Ovary (tissue), 9 donors: ENCODE data around the gene PRRT1. TPM values are rescaled to one million over a fixed set of nuclear protein-coding genes. Genes with fewer than 3 reads are reported as not detected.

ENCODE experiments used
- DNase-seq, 5 donors: peaks; one replicate each; pipeline ENCODE4 v3.0.0-alpha.2; 2019 to 2020
- H3K27ac ChIP-seq, 2 donors: fragments of 200-600 bp; one replicate each; pipeline versions ENCODE4 v1.5.1 to v1.8.0; 2019 to 2022
- H3K27me3 ChIP-seq: fragments of 200-600 bp; one replicate; pipeline ENCODE4 v1.8.0; 2022
- H3K36me3 ChIP-seq: fragments of 200-600 bp; sonication (generic); one replicate; pipeline ENCODE4 v1.5.1; 2019
- H3K4me1 ChIP-seq: one replicate; pipeline ENCODE4 v1.8.1; 2013; ENCODE audit warnings: mild to moderate bottlenecking, moderate library complexity; ENCODE audit not compliant: insufficient read depth
- H3K4me3 ChIP-seq: fragments of 200-600 bp; sonication (generic); one replicate; pipeline ENCODE4 v1.5.1; 2017
- H3K9me3 ChIP-seq, 2 donors: fragments of 200-600 bp in 1 of 2; sonication (generic) in 1 of 2; one replicate each; pipeline versions ENCODE4 v1.5.1 to v1.8.1; 2013 to 2019; ENCODE audit warnings: mild to moderate bottlenecking in 1 of 2, moderate library complexity in 1 of 2
- EP300 ChIP-seq: sonication (generic); formaldehyde crosslinking; IDR thresholded peaks from one replicate; pipeline ENCODE4 v1.6.1; 2017; ENCODE audit warnings: antibody characterized with exemption
- POLR2A ChIP-seq: fragments of 450-650 bp; IDR thresholded peaks from one replicate; pipeline ENCODE4 v1.6.1; 2017; ENCODE audit warnings: antibody characterized with exemption, mild to moderate bottlenecking, moderate library complexity
- WGBS, 3 donors: extraction: QIAGEN DNeasy Blood & Tissue Kit in 1 of 3; methylation state at CpG; one replicate each; pipeline versions ENCODE4 v1.1.5 to v1.1.7; 2013 to 2017; 5-methylcytosine and 5-hydroxymethylcytosine counted together
- intact Hi-C, 4 donors: fragments of 100-400 bp; cut with DNase I; formaldehyde crosslinking; loops; one replicate each; pipeline versions ENCODE4 v1.11.0 to v1.15.1; 2022 to 2023
- polyA plus RNA-seq, 2 donors: library from polyadenylated mRNA; stranded (reverse); fragments of 200-250 nt in 1 of 2; fragments of 350-450 nt in 1 of 2; fragmentation: Illumina TruSeq in 1 of 2; extraction: RNeasy Lipid Tissue Mini Kit (QIAGEN cat#74804) in 1 of 2; gene quantifications; one replicate each; pipeline ENCODE4 v1.2.3, GENCODE V29; 2013 to 2014
- total RNA-seq, 7 donors: library from RNA; depleted of rRNA in 2 of 7; stranded (reverse); fragments of >200 nt in 2 of 7; fragmentation: NEBNext Ultra II Directional in 3 of 7; extraction: Animal tissue kit (Norgen Biotek cat#: 25700) in 3 of 7; gene quantifications; one replicate each; pipeline versions ENCODE4 v1.1.0 to v1.2.4, GENCODE V29; 2016 to 2023
- TF ChIP-seq, protein P1 (sequence below), 3 donors: fragments of 450-650 bp in 2 of 3; fragments of 200-600 bp in 1 of 3; IDR thresholded peaks; one replicate each; pipeline versions ENCODE4 v1.5.1 to v1.8.0; 2016 to 2022; ENCODE audit warnings: antibody characterized with exemption in 3 of 3, mild to moderate bottlenecking in 1 of 3
- donor health status: DM: no; HTN: no; CAD: no; lungs with moderate emphysema.
- donor health status: DM: no; HTN: no; CAD: no.
- donor health status: Bipolar disorder and iron deficiency.
- donor health status: DM: yes; HTN: yes; CAD: no.
- donor health status: DM: no; HTN: no; CAD: no.
- donor health status: DM: yes; HTN: yes; CAD: no.

PRRT1 gene
- total and polyA plus RNA-seq, 9 donors: 2.4 to 44.1 (median 27.7) TPM

GRCh38 chr6:32179766-32180405, 28.1 kb upstream of the PRRT1 start:
- no peaks in the 10 kb centered on the region for H3K36me3 ChIP-seq
- peaks cover 5% of the 10 kb centered on the region for H3K4me1 ChIP-seq
- no peaks in the 10 kb centered on the region for H3K9me3 ChIP-seq
- intact Hi-C loops: loop anchor here in 1 of 4 donors (10.0 kb wide), 1 partner anchor 455 kb away; the partner anchor contains the start of genes DDAH2, LY6G6C and MPIG6B
- H3K4me3 ChIP-seq: no peak overlapping the region
- TF ChIP-seq EP300 (no peak), POLR2A (no peak)
- TF ChIP-seq, protein P1, sequence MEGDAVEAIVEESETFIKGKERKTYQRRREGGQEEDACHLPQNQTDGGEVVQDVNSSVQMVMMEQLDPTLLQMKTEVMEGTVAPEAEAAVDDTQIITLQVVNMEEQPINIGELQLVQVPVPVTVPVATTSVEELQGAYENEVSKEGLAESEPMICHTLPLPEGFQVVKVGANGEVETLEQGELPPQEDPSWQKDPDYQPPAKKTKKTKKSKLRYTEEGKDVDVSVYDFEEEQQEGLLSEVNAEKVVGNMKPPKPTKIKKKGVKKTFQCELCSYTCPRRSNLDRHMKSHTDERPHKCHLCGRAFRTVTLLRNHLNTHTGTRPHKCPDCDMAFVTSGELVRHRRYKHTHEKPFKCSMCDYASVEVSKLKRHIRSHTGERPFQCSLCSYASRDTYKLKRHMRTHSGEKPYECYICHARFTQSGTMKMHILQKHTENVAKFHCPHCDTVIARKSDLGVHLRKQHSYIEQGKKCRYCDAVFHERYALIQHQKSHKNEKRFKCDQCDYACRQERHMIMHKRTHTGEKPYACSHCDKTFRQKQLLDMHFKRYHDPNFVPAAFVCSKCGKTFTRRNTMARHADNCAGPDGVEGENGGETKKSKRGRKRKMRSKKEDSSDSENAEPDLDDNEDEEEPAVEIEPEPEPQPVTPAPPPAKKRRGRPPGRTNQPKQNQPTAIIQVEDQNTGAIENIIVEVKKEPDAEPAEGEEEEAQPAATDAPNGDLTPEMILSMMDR (IDR thresholded peaks at IDR 0.05): no peak
- DNase-seq: peak in 2 of 5 donors; percentile 38
- H3K27ac ChIP-seq: peak overlapping the region in 1 of 2 donors; percentile 7
- 64 to 72% (median 71%) methylated on average over 10 of the region's 10 CpGs for WGBS, 3 donors
- H3K27me3 ChIP-seq: no peaks in the 10 kb centered on the region

DNA sequence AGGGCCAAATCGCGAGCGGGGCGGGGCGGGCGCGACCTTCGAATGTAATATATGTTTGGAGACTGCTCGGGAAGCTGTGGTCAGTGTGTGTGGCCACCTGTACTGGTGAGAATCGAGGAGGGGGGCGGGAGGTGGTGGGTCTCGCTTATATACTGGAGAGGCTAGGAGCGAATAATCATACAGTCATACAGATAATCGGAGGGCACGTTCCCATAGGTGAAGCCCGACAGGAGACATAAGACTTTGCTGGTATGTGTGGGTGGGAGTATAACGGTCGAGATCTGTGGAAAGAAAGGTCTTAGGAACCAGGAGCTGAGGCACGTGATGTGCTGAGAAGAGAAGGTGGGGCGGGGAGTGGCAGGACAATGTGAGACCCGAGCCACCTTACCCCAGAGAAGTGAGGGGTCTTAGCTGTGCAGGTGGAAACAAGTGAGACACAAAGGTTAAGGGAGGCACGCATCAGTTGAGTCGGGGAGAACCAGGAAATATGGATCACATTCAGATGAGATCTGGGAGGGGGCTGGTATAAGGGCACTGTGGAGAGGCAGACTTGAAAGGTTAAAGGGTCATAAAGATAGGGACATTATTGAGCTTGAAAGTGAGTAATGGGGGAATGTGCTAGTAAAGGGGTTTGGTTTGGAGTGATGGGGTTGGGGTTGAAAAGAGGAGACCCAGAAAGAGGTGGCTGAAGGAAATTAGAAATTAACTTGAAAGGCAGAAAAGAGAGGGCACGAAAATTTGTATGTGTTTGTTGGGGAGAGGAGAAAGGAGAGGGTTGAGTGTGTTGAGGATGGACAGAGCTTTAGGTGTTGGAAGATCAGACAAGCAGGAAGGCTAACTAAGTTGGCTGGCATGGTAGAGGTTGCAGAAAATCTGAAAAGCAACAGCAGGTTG, 27.1 kb upstream of the PRRT1 start:
- no peaks in the 10 kb centered on the region for H3K9me3 ChIP-seq
- TF ChIP-seq, protein P1 (IDR thresholded peaks at IDR 0.05): no peak
- TF ChIP-seq POLR2A: peak; percentile 3
- H3K4me3 ChIP-seq: peak overlapping the region; percentile 70
- no peaks in the 10 kb centered on the region for H3K27me3 ChIP-seq
- intact Hi-C loops: no loop called here
- no peaks in the 10 kb centered on the region for H3K36me3 ChIP-seq
- H3K4me1 ChIP-seq: peaks cover 6% of the 10 kb centered on the region
- WGBS, 3 donors: 2 to 3% (median 3%) methylated on average over 24 of the region's 24 CpGs
- peak overlapping the region; percentile 93 to 99 for H3K27ac ChIP-seq
- DNase-seq: peak in 1 of 5 donors; percentile 84

DNA sequence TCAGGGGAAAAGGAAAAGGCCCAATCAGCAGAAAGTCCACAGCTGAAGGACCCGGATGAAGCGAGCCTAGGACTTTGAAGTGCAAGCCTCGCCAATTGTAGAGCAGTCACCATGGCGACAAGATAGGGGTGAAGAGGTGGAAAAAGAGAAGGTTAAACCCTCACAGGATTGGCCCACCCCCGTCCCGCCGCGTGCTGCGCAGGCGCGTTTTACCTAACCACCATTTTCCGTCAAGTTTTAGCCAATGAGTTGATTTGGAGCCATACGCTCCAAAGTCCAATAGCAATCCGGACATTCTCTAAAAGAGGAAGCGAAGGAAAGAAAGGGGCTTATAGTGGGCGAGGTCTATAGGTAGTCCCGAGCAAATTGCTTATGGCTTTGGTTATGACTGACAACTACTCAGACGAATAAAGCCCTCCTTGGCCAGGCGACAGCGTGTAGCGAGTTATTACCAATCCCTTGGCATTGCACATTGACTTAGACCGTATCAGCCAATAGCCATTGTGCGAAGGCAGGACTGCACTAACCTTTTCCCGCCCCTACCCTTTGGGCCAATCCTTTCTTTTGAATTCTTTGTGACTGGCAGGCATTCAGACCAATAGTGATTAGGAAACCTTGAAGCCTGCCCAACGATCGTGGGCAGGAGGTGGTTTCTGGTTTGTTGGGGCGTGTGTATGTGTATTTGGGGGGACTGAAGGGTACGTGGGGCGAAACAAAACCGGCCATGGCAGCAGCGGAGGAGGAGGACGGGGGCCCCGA, 26.2 kb upstream of the PRRT1 start, which contains the start of gene RNF5:
RNF5 (plus strand) TSS at position 618 of the 759 bp plus-strand sequence; CDS start at position 725, 107 bp downstream.
- intact Hi-C loops: no loop called here
- Histone ChIP-seq H3K4me3 (peak within 1 kb of the TSS; percentile 70), H3K27me3 (no peaks in the 10 kb centered on the region), H3K27ac (peak within 1 kb of the TSS; percentile 93 to 99), H3K36me3 (no peaks in the 10 kb centered on the region), H3K4me1 (peaks cover 6% of the 10 kb centered on the region), H3K9me3 (no peaks in the 10 kb centered on the region)
- DNase-seq: peak; percentile 92 to 99 (median 97)
- peak; percentile 67 for TF ChIP-seq EP300
- peak; percentile 49 for TF ChIP-seq POLR2A
- TF ChIP-seq, protein P1 (IDR thresholded peaks at IDR 0.05): no peak
- 0 to 1% (median 0%) methylated on average over 33 of the region's 33 CpGs for WGBS, 3 donors
